Ishikawa (cell line): ENCODE results near the gene PIGZ.

Experiments
- CEBPB ChIP-seq: IDR thresholded peaks from 2 replicates; pipeline ENCODE4 v1.6.1; 2012
- CREB1 ChIP-seq: IDR thresholded peaks from 2 replicates; pipeline ENCODE4 v1.6.1; 2012; ENCODE audit warnings: low read depth
- EGR1 ChIP-seq: IDR thresholded peaks from 2 replicates; pipeline ENCODE4 v1.6.1; 2012
- EP300 ChIP-seq: IDR thresholded peaks from 2 replicates; pipeline ENCODE4 v1.6.1; 2012; ENCODE audit warnings: borderline replicate concordance
- FOXM1 ChIP-seq: IDR thresholded peaks from 2 replicates; pipeline ENCODE4 v1.6.1; 2012; ENCODE audit warnings: low read depth, borderline replicate concordance
- NFIC ChIP-seq: IDR thresholded peaks from 2 replicates; pipeline ENCODE4 v1.6.1; 2012
- RAD21 ChIP-seq: IDR thresholded peaks from 2 replicates; pipeline ENCODE4 v1.6.1; 2012; ENCODE audit warnings: low read depth
- TAF1 ChIP-seq: IDR thresholded peaks from 2 replicates; pipeline ENCODE4 v1.6.1; 2012; ENCODE audit warnings: low read depth, mild to moderate bottlenecking
- TCF12 ChIP-seq: IDR thresholded peaks from 2 replicates; pipeline ENCODE4 v1.6.1; 2012; ENCODE audit warnings: low read depth
- TEAD4 ChIP-seq: IDR thresholded peaks from 2 replicates; pipeline ENCODE4 v1.6.1; 2012
- YY1 ChIP-seq: IDR thresholded peaks from 2 replicates; pipeline ENCODE4 v1.6.1; 2012; ENCODE audit warnings: low read depth
- ZBTB7A ChIP-seq: IDR thresholded peaks from 2 replicates; pipeline ENCODE4 v1.6.1; 2012; ENCODE audit warnings: low read depth
- TF ChIP-seq, protein P1 (sequence below): IDR thresholded peaks from 2 replicates; pipeline ENCODE4 v1.6.1; 2012
- TF ChIP-seq, protein P2 (sequence below): IDR thresholded peaks from 2 replicates; pipeline ENCODE4 v1.6.1; 2012; ENCODE audit warnings: low read depth, mild to moderate bottlenecking
- TF ChIP-seq, protein P3 (sequence below): IDR thresholded peaks from 2 replicates; pipeline ENCODE4 v1.6.1; 2012

PIGZ gene

DNA sequence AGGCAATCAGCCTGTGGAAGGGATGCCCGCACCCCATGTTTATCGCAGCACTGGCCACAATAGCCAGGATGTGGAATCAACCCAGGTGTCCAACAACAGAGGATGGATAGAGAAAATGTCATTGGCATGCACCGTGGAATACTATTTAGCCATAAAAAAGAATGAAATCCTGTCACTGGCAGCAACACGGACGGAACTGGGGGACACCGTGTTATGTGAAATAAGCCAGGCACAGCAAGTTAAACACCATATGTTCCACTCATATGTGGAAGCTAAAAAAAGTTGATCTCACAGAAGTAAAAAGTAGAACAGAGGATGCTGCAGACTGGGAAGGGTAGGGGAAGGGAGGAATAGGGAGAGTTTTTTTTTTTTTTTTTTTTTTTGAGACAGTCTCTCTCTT is 45.4 kb upstream of the PIGZ start:
- TF ChIP-seq CEBPB, result no peak
- TF ChIP-seq FOXM1, result no peak
- no peak for TF ChIP-seq ZBTB7A
- no peak for TF ChIP-seq EP300
- TF ChIP-seq EGR1, result no peak
- TF ChIP-seq TAF1, result no peak
- no peak for TF ChIP-seq NFIC
- no peak for TF ChIP-seq YY1
- TF ChIP-seq TCF12, result no peak

DNA sequence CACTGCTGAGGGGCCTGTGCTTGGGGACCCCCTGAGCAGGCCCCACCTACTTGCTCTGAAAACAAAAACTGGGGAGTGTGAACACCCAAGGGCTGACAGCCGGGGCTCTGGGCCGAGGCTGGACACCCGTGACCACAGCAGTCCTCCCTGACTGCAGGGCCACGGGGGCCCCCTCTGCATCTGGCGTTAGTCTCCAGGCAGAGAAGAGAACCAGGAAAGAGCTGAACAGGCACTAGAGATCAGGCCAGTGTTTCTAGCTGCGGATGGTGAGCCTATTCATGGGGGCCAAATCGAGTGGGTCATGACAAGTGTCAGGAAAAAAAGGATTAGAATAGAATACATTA is 43.9 kb upstream of the PIGZ start:
- TF ChIP-seq TCF12, result no peak
- no peak for TF ChIP-seq NFIC
- no peak for TF ChIP-seq YY1
- TF ChIP-seq TEAD4, result no peak
- TF ChIP-seq RAD21, result no peak
- TF ChIP-seq TAF1, result no peak
- TF ChIP-seq, protein P1, sequence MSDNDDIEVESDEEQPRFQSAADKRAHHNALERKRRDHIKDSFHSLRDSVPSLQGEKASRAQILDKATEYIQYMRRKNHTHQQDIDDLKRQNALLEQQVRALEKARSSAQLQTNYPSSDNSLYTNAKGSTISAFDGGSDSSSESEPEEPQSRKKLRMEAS, result no peak
- TF ChIP-seq CREB1, result no peak
- TF ChIP-seq, protein P2, sequence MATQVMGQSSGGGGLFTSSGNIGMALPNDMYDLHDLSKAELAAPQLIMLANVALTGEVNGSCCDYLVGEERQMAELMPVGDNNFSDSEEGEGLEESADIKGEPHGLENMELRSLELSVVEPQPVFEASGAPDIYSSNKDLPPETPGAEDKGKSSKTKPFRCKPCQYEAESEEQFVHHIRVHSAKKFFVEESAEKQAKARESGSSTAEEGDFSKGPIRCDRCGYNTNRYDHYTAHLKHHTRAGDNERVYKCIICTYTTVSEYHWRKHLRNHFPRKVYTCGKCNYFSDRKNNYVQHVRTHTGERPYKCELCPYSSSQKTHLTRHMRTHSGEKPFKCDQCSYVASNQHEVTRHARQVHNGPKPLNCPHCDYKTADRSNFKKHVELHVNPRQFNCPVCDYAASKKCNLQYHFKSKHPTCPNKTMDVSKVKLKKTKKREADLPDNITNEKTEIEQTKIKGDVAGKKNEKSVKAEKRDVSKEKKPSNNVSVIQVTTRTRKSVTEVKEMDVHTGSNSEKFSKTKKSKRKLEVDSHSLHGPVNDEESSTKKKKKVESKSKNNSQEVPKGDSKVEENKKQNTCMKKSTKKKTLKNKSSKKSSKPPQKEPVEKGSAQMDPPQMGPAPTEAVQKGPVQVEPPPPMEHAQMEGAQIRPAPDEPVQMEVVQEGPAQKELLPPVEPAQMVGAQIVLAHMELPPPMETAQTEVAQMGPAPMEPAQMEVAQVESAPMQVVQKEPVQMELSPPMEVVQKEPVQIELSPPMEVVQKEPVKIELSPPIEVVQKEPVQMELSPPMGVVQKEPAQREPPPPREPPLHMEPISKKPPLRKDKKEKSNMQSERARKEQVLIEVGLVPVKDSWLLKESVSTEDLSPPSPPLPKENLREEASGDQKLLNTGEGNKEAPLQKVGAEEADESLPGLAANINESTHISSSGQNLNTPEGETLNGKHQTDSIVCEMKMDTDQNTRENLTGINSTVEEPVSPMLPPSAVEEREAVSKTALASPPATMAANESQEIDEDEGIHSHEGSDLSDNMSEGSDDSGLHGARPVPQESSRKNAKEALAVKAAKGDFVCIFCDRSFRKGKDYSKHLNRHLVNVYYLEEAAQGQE, result no peak
- no peak for TF ChIP-seq CEBPB
- TF ChIP-seq EP300, result no peak
- TF ChIP-seq, protein P3, sequence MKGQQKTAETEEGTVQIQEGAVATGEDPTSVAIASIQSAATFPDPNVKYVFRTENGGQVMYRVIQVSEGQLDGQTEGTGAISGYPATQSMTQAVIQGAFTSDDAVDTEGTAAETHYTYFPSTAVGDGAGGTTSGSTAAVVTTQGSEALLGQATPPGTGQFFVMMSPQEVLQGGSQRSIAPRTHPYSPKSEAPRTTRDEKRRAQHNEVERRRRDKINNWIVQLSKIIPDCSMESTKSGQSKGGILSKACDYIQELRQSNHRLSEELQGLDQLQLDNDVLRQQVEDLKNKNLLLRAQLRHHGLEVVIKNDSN, result no peak
- TF ChIP-seq EGR1, result no peak
- TF ChIP-seq ZBTB7A, result no peak
- no peak for TF ChIP-seq FOXM1

DNA sequence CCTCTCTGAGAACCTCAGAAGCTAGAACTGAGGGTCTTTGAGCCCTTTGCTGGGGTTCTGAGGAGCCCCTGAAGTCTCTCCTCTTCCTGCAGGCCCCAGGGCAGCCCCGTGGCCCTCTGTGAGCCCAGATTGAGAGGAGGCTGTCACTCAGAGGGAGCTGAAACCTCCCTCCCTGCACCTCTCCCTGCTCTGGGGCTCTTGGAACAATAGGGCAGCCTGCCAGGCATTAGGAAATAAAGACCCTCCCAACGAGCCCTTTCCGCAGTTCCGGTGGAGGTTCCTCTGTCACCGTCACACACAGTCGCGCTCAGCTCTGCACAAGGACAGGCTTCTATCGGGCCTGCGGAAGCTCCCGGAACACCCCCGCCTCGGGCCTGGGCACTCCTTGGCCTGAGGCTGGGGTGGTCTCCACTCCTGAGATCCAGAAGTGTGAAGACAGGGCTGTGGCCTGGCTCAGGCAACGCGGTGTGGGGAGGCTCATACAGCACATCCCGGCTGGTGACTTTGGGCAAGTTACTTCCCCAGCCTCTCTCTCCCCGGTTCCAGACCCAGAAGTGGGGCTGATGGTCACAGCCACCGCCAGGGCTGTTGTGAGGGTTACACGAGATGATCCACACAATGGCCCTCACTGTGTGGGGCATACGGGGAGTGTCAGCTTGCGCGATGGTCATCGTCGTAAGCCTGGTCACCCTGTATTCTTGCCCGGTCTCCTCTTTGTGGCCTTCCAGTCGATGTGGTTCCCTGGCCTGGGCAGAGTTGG is 43.3 kb upstream of the PIGZ start:
- TF ChIP-seq ZBTB7A, result no peak
- TF ChIP-seq, protein P1, result no peak
- TF ChIP-seq TCF12, result no peak
- TF ChIP-seq TAF1, result no peak
- TF ChIP-seq EP300, result no peak
- no peak for TF ChIP-seq FOXM1
- no peak for TF ChIP-seq NFIC
- TF ChIP-seq CEBPB, result no peak
- no peak for TF ChIP-seq TEAD4
- TF ChIP-seq EGR1, result no peak

DNA sequence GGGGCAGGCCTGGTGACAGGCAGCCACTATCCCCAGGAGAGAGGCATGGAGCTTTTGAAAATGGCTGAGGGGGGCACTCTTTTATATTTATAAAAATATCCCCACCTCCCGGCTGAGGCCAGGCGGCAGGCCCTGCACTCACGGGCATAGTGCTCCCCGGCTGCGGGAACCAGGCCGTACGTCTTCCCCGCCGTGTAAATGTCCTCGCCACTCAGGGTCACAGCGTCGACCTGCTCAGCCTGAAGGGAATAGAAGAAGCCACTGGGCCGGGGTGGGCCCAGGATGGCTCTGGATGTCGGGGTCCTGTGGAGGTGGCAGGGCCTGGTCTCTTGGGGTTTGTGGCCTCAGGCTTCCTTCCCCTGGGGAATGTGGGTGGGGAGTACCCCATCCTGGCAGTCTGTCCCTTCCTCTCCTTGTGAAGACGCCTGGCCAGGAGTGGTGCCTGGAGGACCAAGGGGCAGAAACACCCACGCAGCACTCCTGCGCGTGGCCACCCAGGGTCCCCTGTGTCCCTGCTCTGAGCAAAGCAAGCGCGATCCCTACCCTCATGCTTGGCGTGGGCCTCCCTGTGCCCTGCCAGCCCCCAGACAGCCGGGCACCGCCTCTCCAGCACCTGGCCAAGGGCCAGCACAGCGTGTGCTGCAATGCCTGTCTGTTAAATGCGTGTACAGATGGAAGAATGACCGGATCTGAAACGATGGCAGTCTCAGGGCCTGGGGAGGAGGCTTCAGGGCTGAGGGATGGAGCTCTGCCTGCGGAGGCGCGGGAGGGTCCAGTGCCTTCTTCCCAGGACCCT is 42.1 kb upstream of the PIGZ start:
- TF ChIP-seq YY1 (no peak), EP300 (no peak), TCF12 (no peak), TAF1 (no peak), ZBTB7A (no peak), FOXM1 (no peak), TEAD4 (no peak)
- TF ChIP-seq, protein P2, result no peak

DNA sequence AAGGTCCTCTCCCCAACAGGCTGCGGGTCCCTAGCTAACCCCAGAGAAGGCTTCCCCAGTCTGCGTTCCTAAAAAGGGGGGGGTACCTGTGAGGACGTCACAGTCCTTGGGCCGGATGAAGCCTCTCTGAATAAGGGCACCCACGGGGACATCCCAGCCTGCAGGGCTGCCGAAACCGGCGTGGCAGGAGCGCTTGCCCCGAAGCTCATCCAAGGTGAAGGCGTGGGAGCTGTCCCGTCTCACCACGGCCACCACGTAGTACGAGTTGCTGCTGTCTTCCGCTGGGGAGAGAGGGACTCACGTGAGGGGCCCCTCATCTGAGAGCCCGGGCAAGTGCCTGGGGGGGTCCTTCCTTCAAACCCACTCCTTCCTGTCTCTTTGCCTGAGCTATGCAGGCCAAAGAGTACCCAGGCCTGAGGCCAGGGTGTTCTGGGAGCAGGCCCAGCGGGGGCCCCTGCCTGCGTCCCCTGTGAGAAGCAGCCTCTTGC is 40.9 kb upstream of the PIGZ start:
- no peak for TF ChIP-seq NFIC
- no peak for TF ChIP-seq TAF1
- no peak for TF ChIP-seq CREB1
- TF ChIP-seq TCF12, result no peak
- TF ChIP-seq CEBPB, result no peak
- TF ChIP-seq ZBTB7A, result no peak
- TF ChIP-seq, protein P3, result no peak
- TF ChIP-seq, protein P1, result no peak
- TF ChIP-seq EGR1, result no peak
- no peak for TF ChIP-seq EP300
- TF ChIP-seq FOXM1, result no peak
- TF ChIP-seq, protein P2, result no peak
